GM23338 (cell line): ENCODE results near the gene ANAPC2. TPM values are rescaled to one million over a fixed set of nuclear protein-coding genes. Genes with fewer than 3 reads are reported as not detected.
A peak's percentile ranks its signal among the peaks of the same experiment; 100 is the strongest.

ENCODE experiments used
- ATAC-seq: fragments of 200-7000 bp; cut with Tn5 transposase; 3 replicates; pipeline ENCODE4 v1.9.1; 2020
- DNase-seq: peaks from one replicate; pipeline ENCODE4 v3.0.0-alpha.2; 2015; ENCODE audit warnings: low spot score
- H2AFZ ChIP-seq: fragments of 200-600 bp; sonication (generic); 2 replicates; pipeline ENCODE4 v1.8.0; 2016; ENCODE audit warnings: antibody characterized with exemption, mild to moderate bottlenecking, moderate library complexity
- H3F3A ChIP-seq: fragments of 200-600 bp; sonication (generic); replicated peaks from 2 replicates; pipeline ENCODE4 v1.8.0; 2017; ENCODE audit warnings: antibody characterized with exemption, mixed run types, low read depth
- H3K27ac ChIP-seq: fragments of 200-600 bp; sonication (generic); 2 replicates; pipeline ENCODE4 v1.6.1; 2016; ENCODE audit warnings: low read depth
- H3K27me3 ChIP-seq: fragments of 200-600 bp; sonication (generic); 2 replicates; pipeline ENCODE4 v1.8.0; 2016; ENCODE audit warnings: mild to moderate bottlenecking, mixed run types, moderate library complexity; ENCODE audit not compliant: insufficient read depth
- H3K36me3 ChIP-seq: fragments of 200-600 bp; sonication (generic); 2 replicates; pipeline ENCODE4 v1.8.0; 2016; ENCODE audit warnings: mild to moderate bottlenecking; ENCODE audit not compliant: insufficient read depth
- H3K4me1 ChIP-seq: fragments of 200-600 bp; sonication (generic); 2 replicates; pipeline ENCODE4 v1.8.0; 2016; ENCODE audit warnings: mild to moderate bottlenecking, moderate library complexity; ENCODE audit not compliant: insufficient read depth
- H3K4me2 ChIP-seq: fragments of 200-600 bp; sonication (generic); 2 replicates; pipeline ENCODE4 v1.7.1; 2017; ENCODE audit warnings: mixed run types
- H3K4me3 ChIP-seq: fragments of 200-600 bp; sonication (generic); 2 replicates; pipeline ENCODE4 v1.6.1; 2016; ENCODE audit warnings: mixed run types
- H3K79me2 ChIP-seq: fragments of 200-600 bp; sonication (generic); replicated peaks from 2 replicates; pipeline ENCODE4 v1.8.0; 2017; ENCODE audit warnings: mild to moderate bottlenecking; ENCODE audit not compliant: insufficient read depth
- H3K9me2 ChIP-seq: fragments of 200-600 bp; sonication (generic); 2 replicates; pipeline ENCODE4 v1.8.0; 2017; ENCODE audit not compliant: insufficient read depth
- H4K20me1 ChIP-seq: fragments of 200-600 bp; sonication (generic); replicated peaks from 2 replicates; pipeline ENCODE4 v1.8.0; 2017; ENCODE audit warnings: mild to moderate bottlenecking; ENCODE audit not compliant: insufficient read depth
- H3K27ac Mint-ChIP-seq: 2 replicates; pipeline ENCODE4 v1.8.0; 2020; ENCODE audit warnings: inconsistent platforms, mild to moderate bottlenecking, moderate library complexity, mixed read lengths
- H3K27me3 Mint-ChIP-seq: 3 replicates; pipeline ENCODE4 v1.8.0; 2022; ENCODE audit warnings: low read depth, mild to moderate bottlenecking, moderate library complexity, mixed read lengths, inconsistent platforms; ENCODE audit not compliant: insufficient read depth, poor library complexity
- H3K36me3 Mint-ChIP-seq: 3 replicates; pipeline ENCODE4 v1.8.0; 2021; ENCODE audit warnings: low read depth, mild to moderate bottlenecking, inconsistent platforms, moderate library complexity, mixed read lengths
- H3K4me1 Mint-ChIP-seq: 3 replicates; pipeline ENCODE4 v1.8.0; 2020; ENCODE audit warnings: mild to moderate bottlenecking, inconsistent platforms, mixed read lengths
- H3K4me3 Mint-ChIP-seq: 3 replicates; pipeline ENCODE4 v1.8.0; 2021; ENCODE audit warnings: moderate library complexity, mild to moderate bottlenecking, inconsistent platforms, mixed read lengths
- H3K9me3 Mint-ChIP-seq: 3 replicates; pipeline ENCODE4 v1.8.0; 2020; ENCODE audit warnings: moderate library complexity, mild to moderate bottlenecking, inconsistent platforms, mixed read lengths
- EZH2 ChIP-seq: fragments of 200-600 bp; sonication (generic); IDR thresholded peaks from one replicate; pipeline ENCODE4 v1.8.0; 2017; ENCODE audit warnings: antibody characterized with exemption, mild to moderate bottlenecking, low read depth; ENCODE audit not compliant: unreplicated experiment
- JUNB ChIP-seq: IDR thresholded peaks from one replicate; pipeline ENCODE4 v1.6.1; 2016; ENCODE audit warnings: antibody characterized with exemption; ENCODE audit not compliant: unreplicated experiment
- NANOG ChIP-seq: IDR thresholded peaks from 2 replicates; pipeline ENCODE4 v1.6.1; 2016; ENCODE audit warnings: antibody characterized with exemption, borderline replicate concordance
- REST ChIP-seq: IDR thresholded peaks from one replicate; pipeline ENCODE4 v1.6.1; 2018; ENCODE audit warnings: antibody characterized with exemption; ENCODE audit not compliant: unreplicated experiment
- ZNF114 ChIP-seq: fragments of 250-450 bp; sonication (Bioruptor Pico); IDR thresholded peaks from 2 replicates; pipeline ENCODE4 v1.5.0; 2020; ENCODE audit warnings: mild to moderate bottlenecking, moderate library complexity
- ZNF331 ChIP-seq: fragments of 250-450 bp; sonication (Bioruptor Pico); IDR thresholded peaks from 2 replicates; pipeline ENCODE4 v1.5.0; 2020; ENCODE audit warnings: low read depth, mild to moderate bottlenecking, moderate library complexity
- polyA plus RNA-seq: library from polyadenylated mRNA; unstranded; fragments of >200 nt; fragmentation: Nextera tagmentation; extraction: Ambion mirVana; gene quantifications from 2 replicates; pipeline ENCODE4 v1.2.1, GENCODE V29; 2016
- total RNA-seq: library from RNA; depleted of rRNA; stranded (reverse); fragments of >200 nt; shearing (Covaris generic); gene quantifications from 2 replicates; pipeline ENCODE4 v1.2.3, GENCODE V29; 2014
- TF ChIP-seq, protein P1 (sequence below): fragments of 250-450 bp; sonication (Bioruptor Pico); IDR thresholded peaks from 2 replicates; pipeline ENCODE4 v1.5.0; 2020; ENCODE audit warnings: mild to moderate bottlenecking, moderate library complexity
- TF ChIP-seq, protein P2 (sequence below): IDR thresholded peaks from 2 replicates; pipeline ENCODE4 v1.6.1; 2016; ENCODE audit warnings: antibody characterized with exemption

The ANAPC2 gene
- total and polyA plus RNA-seq, 2 experiments from 2014 or later = 16.4 to 42.9 TPM

DNA sequence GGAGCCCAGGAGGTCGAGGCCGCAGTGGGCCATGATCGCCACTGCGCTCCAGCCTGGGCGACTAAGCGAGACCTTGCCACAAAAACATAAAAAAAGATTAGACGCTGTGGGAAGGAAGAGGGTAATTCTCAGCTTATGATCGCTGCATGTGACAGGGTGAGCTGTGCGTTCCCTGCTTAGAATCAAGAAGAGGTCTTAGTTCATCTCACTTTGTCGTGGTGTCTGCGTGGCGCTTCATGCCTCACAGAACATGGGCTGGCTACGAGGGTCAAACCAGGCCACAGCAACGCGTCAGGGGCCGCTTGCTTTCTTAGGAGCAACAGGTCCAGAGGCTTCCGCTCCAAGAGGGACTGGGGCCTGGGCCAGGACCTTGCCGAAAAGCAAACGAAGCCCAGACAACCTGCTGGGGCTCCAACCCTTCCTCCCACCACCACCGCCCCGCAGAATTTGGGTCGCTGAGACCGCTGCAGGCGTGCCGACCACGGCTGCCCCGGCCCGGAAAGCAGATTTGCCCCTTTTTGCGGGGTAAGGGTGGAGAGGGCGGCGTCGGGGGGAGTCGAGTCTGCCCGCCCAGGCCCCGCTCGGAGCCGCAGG, 59.4 kb downstream of the ANAPC2 start:
- peak; percentile 21 for ATAC-seq
- peak overlapping the region; percentile 82 for H3K4me3 ChIP-seq
- no peaks in the 10 kb centered on the region for H3K36me3 ChIP-seq
- no peak overlapping the region for H3K27ac ChIP-seq
- Mint-ChIP-seq H3K27me3 (peaks cover 8% of the 10 kb centered on the region), H3K4me3 (peak overlapping the region; percentile 89), H3K4me1 (peaks cover 15% of the 10 kb centered on the region), H3K27ac (no peak overlapping the region), H3K36me3 (no peaks in the 10 kb centered on the region; the same call in 2 of the 3 replicates), H3K9me3 (no peaks in the 10 kb centered on the region; the same call in 2 of the 3 replicates)
- H3K4me1 ChIP-seq = peaks cover 10% of the 10 kb centered on the region; the same call in 1 of the 2 replicates
- peaks cover 21% of the 10 kb centered on the region for H3K27me3 ChIP-seq
- peaks cover 8% of the 10 kb centered on the region for H3F3A ChIP-seq
- peak overlapping the region; percentile 90 for H2AFZ ChIP-seq
- peak overlapping the region; percentile 95 for H3K4me2 ChIP-seq
- peak; percentile 57 for DNase-seq
- TF ChIP-seq NANOG (no peak), EZH2 (peak; percentile 39)
- TF ChIP-seq, protein P1, sequence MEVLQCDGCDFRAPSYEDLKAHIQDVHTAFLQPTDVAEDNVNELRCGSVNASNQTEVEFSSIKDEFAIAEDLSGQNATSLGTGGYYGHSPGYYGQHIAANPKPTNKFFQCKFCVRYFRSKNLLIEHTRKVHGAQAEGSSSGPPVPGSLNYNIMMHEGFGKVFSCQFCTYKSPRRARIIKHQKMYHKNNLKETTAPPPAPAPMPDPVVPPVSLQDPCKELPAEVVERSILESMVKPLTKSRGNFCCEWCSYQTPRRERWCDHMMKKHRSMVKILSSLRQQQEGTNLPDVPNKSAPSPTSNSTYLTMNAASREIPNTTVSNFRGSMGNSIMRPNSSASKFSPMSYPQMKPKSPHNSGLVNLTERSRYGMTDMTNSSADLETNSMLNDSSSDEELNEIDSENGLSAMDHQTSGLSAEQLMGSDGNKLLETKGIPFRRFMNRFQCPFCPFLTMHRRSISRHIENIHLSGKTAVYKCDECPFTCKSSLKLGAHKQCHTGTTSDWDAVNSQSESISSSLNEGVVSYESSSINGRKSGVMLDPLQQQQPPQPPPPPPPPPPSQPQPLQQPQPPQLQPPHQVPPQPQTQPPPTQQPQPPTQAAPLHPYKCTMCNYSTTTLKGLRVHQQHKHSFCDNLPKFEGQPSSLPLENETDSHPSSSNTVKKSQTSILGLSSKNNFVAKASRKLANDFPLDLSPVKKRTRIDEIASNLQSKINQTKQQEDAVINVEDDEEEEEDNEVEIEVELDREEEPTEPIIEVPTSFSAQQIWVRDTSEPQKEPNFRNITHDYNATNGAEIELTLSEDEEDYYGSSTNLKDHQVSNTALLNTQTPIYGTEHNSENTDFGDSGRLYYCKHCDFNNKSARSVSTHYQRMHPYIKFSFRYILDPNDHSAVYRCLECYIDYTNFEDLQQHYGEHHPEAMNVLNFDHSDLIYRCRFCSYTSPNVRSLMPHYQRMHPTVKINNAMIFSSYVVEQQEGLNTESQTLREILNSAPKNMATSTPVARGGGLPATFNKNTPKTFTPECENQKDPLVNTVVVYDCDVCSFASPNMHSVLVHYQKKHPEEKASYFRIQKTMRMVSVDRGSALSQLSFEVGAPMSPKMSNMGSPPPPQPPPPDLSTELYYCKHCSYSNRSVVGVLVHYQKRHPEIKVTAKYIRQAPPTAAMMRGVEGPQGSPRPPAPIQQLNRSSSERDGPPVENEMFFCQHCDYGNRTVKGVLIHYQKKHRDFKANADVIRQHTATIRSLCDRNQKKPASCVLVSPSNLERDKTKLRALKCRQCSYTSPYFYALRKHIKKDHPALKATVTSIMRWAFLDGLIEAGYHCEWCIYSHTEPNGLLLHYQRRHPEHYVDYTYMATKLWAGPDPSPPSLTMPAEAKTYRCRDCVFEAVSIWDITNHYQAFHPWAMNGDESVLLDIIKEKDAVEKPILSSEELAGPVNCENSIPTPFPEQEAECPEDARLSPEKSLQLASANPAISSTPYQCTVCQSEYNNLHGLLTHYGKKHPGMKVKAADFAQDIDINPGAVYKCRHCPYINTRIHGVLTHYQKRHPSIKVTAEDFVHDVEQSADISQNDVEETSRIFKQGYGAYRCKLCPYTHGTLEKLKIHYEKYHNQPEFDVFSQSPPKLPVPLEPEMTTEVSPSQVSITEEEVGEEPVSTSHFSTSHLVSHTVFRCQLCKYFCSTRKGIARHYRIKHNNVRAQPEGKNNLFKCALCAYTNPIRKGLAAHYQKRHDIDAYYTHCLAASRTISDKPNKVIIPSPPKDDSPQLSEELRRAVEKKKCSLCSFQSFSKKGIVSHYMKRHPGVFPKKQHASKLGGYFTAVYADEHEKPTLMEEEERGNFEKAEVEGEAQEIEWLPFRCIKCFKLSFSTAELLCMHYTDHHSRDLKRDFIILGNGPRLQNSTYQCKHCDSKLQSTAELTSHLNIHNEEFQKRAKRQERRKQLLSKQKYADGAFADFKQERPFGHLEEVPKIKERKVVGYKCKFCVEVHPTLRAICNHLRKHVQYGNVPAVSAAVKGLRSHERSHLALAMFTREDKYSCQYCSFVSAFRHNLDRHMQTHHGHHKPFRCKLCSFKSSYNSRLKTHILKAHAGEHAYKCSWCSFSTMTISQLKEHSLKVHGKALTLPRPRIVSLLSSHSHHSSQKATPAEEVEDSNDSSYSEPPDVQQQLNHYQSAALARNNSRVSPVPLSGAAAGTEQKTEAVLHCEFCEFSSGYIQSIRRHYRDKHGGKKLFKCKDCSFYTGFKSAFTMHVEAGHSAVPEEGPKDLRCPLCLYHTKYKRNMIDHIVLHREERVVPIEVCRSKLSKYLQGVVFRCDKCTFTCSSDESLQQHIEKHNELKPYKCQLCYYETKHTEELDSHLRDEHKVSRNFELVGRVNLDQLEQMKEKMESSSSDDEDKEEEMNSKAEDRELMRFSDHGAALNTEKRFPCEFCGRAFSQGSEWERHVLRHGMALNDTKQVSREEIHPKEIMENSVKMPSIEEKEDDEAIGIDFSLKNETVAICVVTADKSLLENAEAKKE (CRISPR knock-in tag) = no peak
- H4K20me1 ChIP-seq = no peaks in the 10 kb centered on the region; the same call in 1 of the 2 replicates
- H3K79me2 ChIP-seq = 0 out of 2 replicates have a peak, but pooled peaks cover 8% of the 10 kb centered on the region
- no peaks in the 10 kb centered on the region for H3K9me2 ChIP-seq

- H3F3A ChIP-seq = peaks cover 8% of the 10 kb centered on the region
- H3K79me2 ChIP-seq = 0 out of 2 replicates have a peak, but pooled peaks cover 8% of the 10 kb centered on the region
- H3K36me3 ChIP-seq = no peaks in the 10 kb centered on the region
- DNase-seq = no peak
- no peak overlapping the region for H3K27ac ChIP-seq
- H3K36me3 Mint-ChIP-seq = no peaks in the 10 kb centered on the region; the same call in 2 of the 3 replicates
- peak overlapping the region; percentile 82 for H3K4me3 ChIP-seq
- H3K4me2 ChIP-seq = peak overlapping the region; percentile 95
- H3K27ac Mint-ChIP-seq = no peak overlapping the region
- H4K20me1 ChIP-seq = no peaks in the 10 kb centered on the region; the same call in 1 of the 2 replicates
- ATAC-seq = no peak
- peaks cover 8% of the 10 kb centered on the region for H3K27me3 Mint-ChIP-seq
- no peaks in the 10 kb centered on the region; the same call in 2 of the 3 replicates for H3K9me3 Mint-ChIP-seq
- no peak overlapping the region for H2AFZ ChIP-seq
- peaks cover 10% of the 10 kb centered on the region; the same call in 1 of the 2 replicates for H3K4me1 ChIP-seq
- H3K27me3 ChIP-seq = peaks cover 21% of the 10 kb centered on the region
- peak overlapping the region; percentile 89 for H3K4me3 Mint-ChIP-seq
- peaks cover 15% of the 10 kb centered on the region for H3K4me1 Mint-ChIP-seq
- no peaks in the 10 kb centered on the region for H3K9me2 ChIP-seq
- no peak for TF ChIP-seq ZNF331 (CRISPR knock-in tag)
- no peak for TF ChIP-seq REST
- TF ChIP-seq, protein P2, sequence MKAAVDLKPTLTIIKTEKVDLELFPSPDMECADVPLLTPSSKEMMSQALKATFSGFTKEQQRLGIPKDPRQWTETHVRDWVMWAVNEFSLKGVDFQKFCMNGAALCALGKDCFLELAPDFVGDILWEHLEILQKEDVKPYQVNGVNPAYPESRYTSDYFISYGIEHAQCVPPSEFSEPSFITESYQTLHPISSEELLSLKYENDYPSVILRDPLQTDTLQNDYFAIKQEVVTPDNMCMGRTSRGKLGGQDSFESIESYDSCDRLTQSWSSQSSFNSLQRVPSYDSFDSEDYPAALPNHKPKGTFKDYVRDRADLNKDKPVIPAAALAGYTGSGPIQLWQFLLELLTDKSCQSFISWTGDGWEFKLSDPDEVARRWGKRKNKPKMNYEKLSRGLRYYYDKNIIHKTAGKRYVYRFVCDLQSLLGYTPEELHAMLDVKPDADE = no peak
- no peak for TF ChIP-seq NANOG
- TF ChIP-seq EZH2 = no peak
- no peak for TF ChIP-seq JUNB
- no peak for TF ChIP-seq ZNF114 (CRISPR knock-in tag)
Measured at GRCh38 chr9:137128158-137128861, 60.0 kb downstream of the ANAPC2 start.
